ENCODE measurements around the gene POLD1. TPM values are rescaled to one million over a fixed set of nuclear protein-coding genes. Genes with fewer than 3 reads are reported as not detected.
"Not testable (repeated sequence)": the region's sequence is repeated elsewhere in the genome, so short reads cannot be mapped to it uniquely, and the experiment has no call there.

The POLD1 gene
- total RNA-seq, 2 experiments from 2014 or later: 190 to 191 TPM

- H3K36me3 Mint-ChIP-seq: peaks cover 38% of the 10 kb centered on the region
Observed at GRCh38 chr19:50381881-50382729, 2.0 kb upstream of the POLD1 start.

GRCh38 chr19:50383001-50383851 lies 921 bp upstream of the POLD1 start:
- Mint-ChIP-seq H3K4me1 (ENCODE audit: low read depth) (peaks cover 33% of the 10 kb centered on the region), H3K36me3 (peaks cover 39% of the 10 kb centered on the region)

More at GRCh38 chr19:50381881-50382729, 2.0 kb upstream of the POLD1 start:
- intact Hi-C loops (cut with micrococcal nuclease): loop anchor here (5.0 kb wide), 1 partner anchor 435 kb away; no protein-coding TSS in a partner anchor
- no peaks in the 10 kb centered on the region for H3K27me3 Mint-ChIP-seq
- H3K4me1 Mint-ChIP-seq (ENCODE audit: low read depth): peaks cover 35% of the 10 kb centered on the region
- no peak overlapping the region for H3K27ac Mint-ChIP-seq
- CTCF ChIA-PET: interaction anchor here (0.5 kb wide), 1 partner anchor 13 kb away, joined by 3 read pairs; no protein-coding TSS in a partner anchor
- POLR2A ChIA-PET: interaction anchor here (0.5 kb wide), 1 partner anchor 22 kb away, joined by 3 read pairs; no protein-coding TSS in a partner anchor
- no peak overlapping the region for H3K4me3 Mint-ChIP-seq
- no peak for DNase-seq
- no peaks in the 10 kb centered on the region for H3K9me3 Mint-ChIP-seq

GRCh38 chr19:50384685-50385535 lies 763 bp downstream of the POLD1 start:
- Mint-ChIP-seq H3K27me3 (no peaks in the 10 kb centered on the region), H3K36me3 (peaks cover 28% of the 10 kb centered on the region), H3K9me3 (no peaks in the 10 kb centered on the region), H3K27ac (peak overlapping the region; percentile 95), H3K4me3 (peak overlapping the region; percentile 98), H3K4me1 (ENCODE audit: low read depth) (peaks cover 30% of the 10 kb centered on the region)
- intact Hi-C loops (cut with micrococcal nuclease): loop anchor here (1.0 to 5.0 kb wide), 4 partner anchors 9 to 432 kb away; partner anchors contain the start of gene NR1H2
- no peak for DNase-seq
- POLR2A ChIA-PET: interaction anchor here (0.6 to 2.0 kb wide), 7 partner anchors 10 to 60 kb away, joined by 3 to 12 read pairs (median 4); no protein-coding TSS in a partner anchor
- CTCF ChIA-PET: interaction anchor here (0.6 to 2.5 kb wide), 7 partner anchors 10 to 1318 kb away, joined by 3 to 13 read pairs (median 6); no protein-coding TSS in a partner anchor

More at GRCh38 chr19:50383001-50383851, 921 bp upstream of the POLD1 start:
- intact Hi-C loops (cut with micrococcal nuclease): loop anchor here (5.0 kb wide), 1 partner anchor 434 kb away; no protein-coding TSS in a partner anchor
- ChIA-PET POLR2A (interaction anchor here (0.9 to 2.0 kb wide), 6 partner anchors 9 to 58 kb away, joined by 3 to 12 read pairs (median 4); no protein-coding TSS in a partner anchor), CTCF (interaction anchor here (1.4 to 2.5 kb wide), 4 partner anchors 14 to 154 kb away, joined by 3 to 13 read pairs (median 8); no protein-coding TSS in a partner anchor)
- H3K4me3 Mint-ChIP-seq: peak overlapping the region; percentile 98
- no peaks in the 10 kb centered on the region for H3K27me3 Mint-ChIP-seq
- H3K27ac Mint-ChIP-seq: peak overlapping the region; percentile 95
- no peak for DNase-seq
- no peaks in the 10 kb centered on the region for H3K9me3 Mint-ChIP-seq

- peaks cover 31% of the 10 kb centered on the region for H3K36me3 Mint-ChIP-seq
Observed at GRCh38 chr19:50387176-50387867, 3.2 kb downstream of the POLD1 start.

GRCh38 chr19:50387868-50388245 lies 3.7 kb downstream of the POLD1 start:
- CTCF ChIA-PET: interaction anchor here (1.7 kb wide), 1 partner anchor 31 kb away, joined by 5 read pairs; no protein-coding TSS in a partner anchor

More at GRCh38 chr19:50387176-50387867, 3.2 kb downstream of the POLD1 start:
- Mint-ChIP-seq H3K9me3 (no peaks in the 10 kb centered on the region), H3K4me1 (ENCODE audit: low read depth) (peaks cover 29% of the 10 kb centered on the region), H3K27ac (no peak overlapping the region), H3K27me3 (no peaks in the 10 kb centered on the region), H3K4me3 (no peak overlapping the region)
- no peak for DNase-seq
- ChIA-PET POLR2A (interaction anchor here (0.9 kb wide), 1 partner anchor 19 kb away, joined by 3 read pairs; no protein-coding TSS in a partner anchor), CTCF (interaction anchor here (1.7 kb wide), 1 partner anchor 30 kb away, joined by 5 read pairs; no protein-coding TSS in a partner anchor)
- intact Hi-C loops (cut with micrococcal nuclease): no loop called here

GRCh38 chr19:50390295-50390694 lies 6.1 kb downstream of the POLD1 start:
- peaks cover 35% of the 10 kb centered on the region for H3K36me3 Mint-ChIP-seq
- not testable (repeated sequence) for H3K4me3 Mint-ChIP-seq
- POLR2A ChIA-PET: interaction anchor here (0.6 kb wide), 1 partner anchor 42 kb away, joined by 3 read pairs; no protein-coding TSS in a partner anchor

More at GRCh38 chr19:50387868-50388245, 3.7 kb downstream of the POLD1 start:
- no peak for DNase-seq
- Mint-ChIP-seq H3K27ac (no peak overlapping the region), H3K4me1 (ENCODE audit: low read depth) (peaks cover 29% of the 10 kb centered on the region), H3K27me3 (no peaks in the 10 kb centered on the region), H3K9me3 (no peaks in the 10 kb centered on the region), H3K4me3 (no peak overlapping the region), H3K36me3 (peaks cover 35% of the 10 kb centered on the region)
- intact Hi-C loops (cut with micrococcal nuclease): no loop called here
- POLR2A ChIA-PET: no interaction called here

GRCh38 chr19:50390952-50391351 lies 6.8 kb downstream of the POLD1 start:
- H3K27ac Mint-ChIP-seq; H3K27me3 Mint-ChIP-seq; H3K4me3 Mint-ChIP-seq; H3K9me3 Mint-ChIP-seq; DNase-seq; POLR2A ChIA-PET; intact Hi-C loops (cut with micrococcal nuclease); CTCF ChIA-PET; H3K4me1 Mint-ChIP-seq (ENCODE audit: low read depth): not testable (repeated sequence)
- H3K36me3 Mint-ChIP-seq: peaks cover 35% of the 10 kb centered on the region

More at GRCh38 chr19:50390295-50390694, 6.1 kb downstream of the POLD1 start:
- H3K9me3 Mint-ChIP-seq; DNase-seq; H3K27me3 Mint-ChIP-seq; H3K27ac Mint-ChIP-seq; H3K4me1 Mint-ChIP-seq (ENCODE audit: low read depth); CTCF ChIA-PET; intact Hi-C loops (cut with micrococcal nuclease): not testable (repeated sequence)

- intact Hi-C loops (cut with micrococcal nuclease): no loop called here
- POLR2A ChIA-PET: no interaction called here
- Mint-ChIP-seq H3K27ac (no peak overlapping the region), H3K4me1 (ENCODE audit: low read depth) (peaks cover under 1% of the 10 kb centered on the region), H3K36me3 (peaks cover 30% of the 10 kb centered on the region), H3K27me3 (no peaks in the 10 kb centered on the region), H3K9me3 (no peaks in the 10 kb centered on the region), H3K4me3 (no peak overlapping the region)
- CTCF ChIA-PET: no interaction called here
- DNase-seq: no peak
Observed at GRCh38 chr19:50392759-50393158, 8.6 kb downstream of the POLD1 start.

GRCh38 chr19:50393589-50393988 lies 9.4 kb downstream of the POLD1 start:
- Mint-ChIP-seq H3K9me3 (no peaks in the 10 kb centered on the region), H3K27ac (no peak overlapping the region), H3K36me3 (peaks cover 31% of the 10 kb centered on the region), H3K4me1 (ENCODE audit: low read depth) (no peaks in the 10 kb centered on the region), H3K4me3 (no peak overlapping the region), H3K27me3 (no peaks in the 10 kb centered on the region)
- intact Hi-C loops (cut with micrococcal nuclease): no loop called here
- CTCF ChIA-PET: no interaction called here
- POLR2A ChIA-PET: no interaction called here
- no peak for DNase-seq

GRCh38 chr19:50394017-50394416 lies 9.9 kb downstream of the POLD1 start:
- peaks cover 32% of the 10 kb centered on the region for H3K36me3 Mint-ChIP-seq
- POLR2A ChIA-PET: no interaction called here

More at GRCh38 chr19:50394017-50394416, 9.9 kb downstream of the POLD1 start:
- intact Hi-C loops (cut with micrococcal nuclease): no loop called here
- CTCF ChIA-PET: no interaction called here
- no peak overlapping the region for H3K4me3 Mint-ChIP-seq
- no peak for DNase-seq
- no peaks in the 10 kb centered on the region for H3K4me1 Mint-ChIP-seq (ENCODE audit: low read depth)
- H3K9me3 Mint-ChIP-seq: no peaks in the 10 kb centered on the region
- no peaks in the 10 kb centered on the region for H3K27me3 Mint-ChIP-seq
- H3K27ac Mint-ChIP-seq: no peak overlapping the region

Data from activated CD4-positive, alpha-beta memory T cell treated with anti-CD3 and anti-CD28 coated beads for 36 hours (primary cell).